ENCODE data around the gene SPATA21. TPM values are rescaled to one million over a fixed set of nuclear protein-coding genes. Genes with fewer than 3 reads are reported as not detected.

The SPATA21 gene
- total RNA-seq, 1 experiment from 2014 or later, result not detected

- H3K23me2 ChIP-seq (ENCODE audit: insufficient read length, low read depth, low read length, poor library complexity, severe bottlenecking), result no peaks in the 10 kb centered on the region
- no peak overlapping the region for H2BK20ac ChIP-seq (ENCODE audit: low read depth, low read length, poor library complexity, severe bottlenecking)
- H3K14ac ChIP-seq (ENCODE audit: insufficient read depth, low read length), result no peak overlapping the region
- Mint-ChIP-seq H3K4me3 (no peak overlapping the region), H3K27me3 (ENCODE audit: low read depth) (no peaks in the 10 kb centered on the region), H3K4me1 (peaks cover 3 to 7% of the 10 kb centered on the region in 2 experiments; a peak in 2 of 4 replicates), H3K9me3 (no peaks in the 10 kb centered on the region), H3K27ac (peak overlapping the region in 1 of 3 experiments; percentile 38; a peak in 3 of 7 replicates), H3K36me3 (ENCODE audit: insufficient read depth in 1 of 3, low read depth in 3 of 3) (peaks cover 16 to 45% (median 35%) of the 10 kb centered on the region in 3 experiments)
- no peak overlapping the region for H4K8ac ChIP-seq (replicated peaks; ENCODE audit: insufficient read length, low read depth, low read length)
- no peak overlapping the region for H3K4ac ChIP-seq (ENCODE audit: low read depth, low read length)
- H3T11ph ChIP-seq (ENCODE audit: low read length), result no peak overlapping the region
- H3K79me2 ChIP-seq (ENCODE audit: insufficient read depth, low read length), result no peaks in the 10 kb centered on the region
- H3K27ac ChIP-seq (ENCODE audit: insufficient read length, low read depth, low read length), result no peak overlapping the region
- H3K9ac ChIP-seq (ENCODE audit: extremely low read depth, insufficient read length, low read length), result no peak overlapping the region
- no peak overlapping the region for H3K56ac ChIP-seq (ENCODE audit: insufficient read length, low read depth, low read length)
- no peak for TF ChIP-seq CTCF (conservative IDR thresholded peaks at IDR 0.05)
- no peak overlapping the region for H2BK15ac ChIP-seq (ENCODE audit: low read depth, low read length)
- H4K91ac ChIP-seq (ENCODE audit: insufficient read length, low read depth, low read length), result no peak overlapping the region
- H3K4me1 ChIP-seq (ENCODE audit: insufficient read depth, low read length), result no peaks in the 10 kb centered on the region
- no peak overlapping the region for H2AFZ ChIP-seq (ENCODE audit: low read length)
- H3K4me2 ChIP-seq (ENCODE audit: insufficient read depth, insufficient read length, low read length), result no peak overlapping the region
- no peak overlapping the region for H3K18ac ChIP-seq (ENCODE audit: insufficient read length, low read depth, low read length)
- H4K20me1 ChIP-seq (ENCODE audit: control insufficient read depth, insufficient read depth, insufficient read length), result no peaks in the 10 kb centered on the region
- no peak overlapping the region for H2AK5ac ChIP-seq (ENCODE audit: insufficient read length, low read length)
- H2BK12ac ChIP-seq (ENCODE audit: insufficient read length, low read depth, low read length), result no peak overlapping the region
- no peak overlapping the region for H2BK5ac ChIP-seq (ENCODE audit: insufficient read length, low read length)
- H4K5ac ChIP-seq (ENCODE audit: insufficient read length, low read depth, low read length), result no peak overlapping the region
- DNase-seq, result no peak
- H2BK120ac ChIP-seq (ENCODE audit: low read depth, low read length, poor library complexity, severe bottlenecking), result no peak overlapping the region
- WGBS (ENCODE audit: extremely low coverage, insufficient read length, low lambda C conversion rate), result no CpG with 5 or more reads among the region's 7 CpGs
- H3K23ac ChIP-seq (ENCODE audit: insufficient read length, low read depth, low read length), result no peak overlapping the region
- no peaks in the 10 kb centered on the region for H3K27me3 ChIP-seq (ENCODE audit: insufficient read depth, low read length)
- H3K9me3 ChIP-seq (ENCODE audit: control insufficient read depth, low read depth, low read length), result no peaks in the 10 kb centered on the region
- H3K79me1 ChIP-seq (ENCODE audit: insufficient read depth, low read depth, low read length, poor library complexity, severe bottlenecking), result no peaks in the 10 kb centered on the region
Observed at GRCh38 chr1:16462773-16463330, 25.6 kb upstream of the SPATA21 start.
